GM11168 (cell line): ENCODE measurements around the gene NAT10.

Source experiments
- in situ Hi-C: fragments of 300-500 bp; cut with MboI; formaldehyde crosslinking; loops from one replicate; pipeline ENCODE4 v1.12.0; 2022; ENCODE audit warnings: low sequenced_read_pairs; ENCODE audit not compliant: unreplicated experiment

The NAT10 gene

DNA sequence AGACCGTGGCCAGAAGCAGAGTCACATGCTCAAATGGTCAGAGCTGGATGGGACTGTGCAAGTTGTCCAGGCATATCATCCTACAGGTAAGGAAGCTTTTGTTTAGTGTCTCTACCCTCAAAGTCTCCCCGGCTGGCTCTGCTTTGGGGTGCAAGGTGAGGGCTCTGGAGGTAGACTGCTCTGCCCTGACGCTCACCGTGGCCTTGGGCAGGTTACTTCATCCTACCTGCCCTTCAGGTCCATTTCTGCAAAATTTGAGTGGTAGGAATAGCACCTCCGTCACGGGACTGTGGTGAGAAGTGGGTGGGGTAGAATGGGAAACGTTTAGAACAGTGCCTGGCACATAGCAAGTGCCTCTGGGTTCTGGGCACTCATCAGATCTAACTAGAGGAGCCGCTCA is 42.2 kb downstream of the NAT10 start:
- in situ Hi-C loops: no loop called here

DNA sequence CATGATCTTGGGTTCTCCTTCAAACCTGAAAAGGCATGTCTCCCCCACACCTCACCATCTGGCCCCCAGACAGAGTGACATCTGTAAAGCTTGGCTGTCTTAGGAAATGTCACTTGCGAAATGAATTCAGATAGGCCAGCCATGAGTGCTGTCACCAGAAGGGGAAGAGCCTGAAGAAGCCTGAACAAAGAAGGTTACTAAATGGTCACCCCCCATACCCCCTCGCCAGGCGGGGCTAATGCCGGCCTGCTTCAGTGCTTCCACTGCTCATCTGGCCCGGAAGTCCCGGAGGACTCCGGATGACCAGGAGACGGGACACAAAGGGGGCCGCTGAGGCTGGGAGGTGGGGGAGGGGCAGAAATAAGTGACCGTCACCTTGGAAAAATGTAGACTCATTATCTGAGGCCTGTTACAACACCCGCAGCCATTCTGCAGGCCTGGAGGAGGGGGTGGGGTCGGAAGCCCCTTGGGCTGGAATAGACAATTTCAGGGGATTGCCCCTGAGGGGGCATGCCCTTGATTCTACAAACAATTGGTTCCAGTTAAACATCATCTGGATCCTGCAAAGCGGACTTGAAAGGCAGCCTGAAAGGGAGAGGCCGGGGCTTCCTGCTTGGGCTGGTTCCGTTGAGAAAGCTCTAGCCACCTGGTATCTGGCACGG is 43.2 kb downstream of the NAT10 start:
- in situ Hi-C loops: no loop called here

DNA sequence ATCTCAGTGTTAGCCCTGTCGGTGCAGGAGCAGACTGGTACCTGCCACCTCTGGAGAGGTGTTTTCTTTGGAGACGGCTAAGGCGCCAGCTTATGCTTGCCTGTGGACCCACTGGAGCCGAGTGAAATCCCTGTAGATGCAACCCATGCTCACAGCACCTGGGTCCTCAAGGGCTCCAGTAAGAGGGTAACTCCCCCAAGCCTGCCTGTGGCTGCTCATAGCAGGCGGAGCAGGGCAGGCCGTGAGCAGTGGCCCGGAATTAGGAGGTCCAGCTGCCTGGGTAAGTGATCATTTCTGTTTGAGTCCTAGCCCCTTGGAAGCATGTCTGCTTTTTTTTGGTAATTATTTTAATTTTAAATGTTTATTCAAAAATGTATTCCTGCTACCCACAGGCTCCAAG is 43.8 kb downstream of the NAT10 start:
- in situ Hi-C loops: no loop called here

DNA sequence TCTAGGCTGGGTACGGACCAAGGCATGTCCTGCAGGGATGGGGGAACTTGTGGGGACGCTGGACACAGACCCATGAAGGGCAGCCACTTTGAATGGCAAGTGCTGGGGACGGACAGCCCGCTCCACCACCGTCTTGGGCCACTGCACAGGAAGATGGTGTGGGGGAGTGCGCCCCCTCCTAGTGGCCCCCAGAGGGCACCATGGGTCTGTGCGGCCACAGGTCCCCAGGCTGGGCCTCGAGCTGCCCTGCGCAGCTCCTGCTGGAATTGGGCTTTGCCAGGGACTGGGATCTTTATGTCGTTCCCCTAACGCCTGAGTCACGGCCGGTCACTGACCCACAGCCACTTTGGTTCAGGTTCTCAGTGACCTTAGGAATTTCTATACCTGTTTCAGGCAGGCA is 44.4 kb downstream of the NAT10 start:
- in situ Hi-C loops: loop anchor here (25.0 kb wide), 1 partner anchor 338 kb away; no protein-coding TSS in a partner anchor

DNA sequence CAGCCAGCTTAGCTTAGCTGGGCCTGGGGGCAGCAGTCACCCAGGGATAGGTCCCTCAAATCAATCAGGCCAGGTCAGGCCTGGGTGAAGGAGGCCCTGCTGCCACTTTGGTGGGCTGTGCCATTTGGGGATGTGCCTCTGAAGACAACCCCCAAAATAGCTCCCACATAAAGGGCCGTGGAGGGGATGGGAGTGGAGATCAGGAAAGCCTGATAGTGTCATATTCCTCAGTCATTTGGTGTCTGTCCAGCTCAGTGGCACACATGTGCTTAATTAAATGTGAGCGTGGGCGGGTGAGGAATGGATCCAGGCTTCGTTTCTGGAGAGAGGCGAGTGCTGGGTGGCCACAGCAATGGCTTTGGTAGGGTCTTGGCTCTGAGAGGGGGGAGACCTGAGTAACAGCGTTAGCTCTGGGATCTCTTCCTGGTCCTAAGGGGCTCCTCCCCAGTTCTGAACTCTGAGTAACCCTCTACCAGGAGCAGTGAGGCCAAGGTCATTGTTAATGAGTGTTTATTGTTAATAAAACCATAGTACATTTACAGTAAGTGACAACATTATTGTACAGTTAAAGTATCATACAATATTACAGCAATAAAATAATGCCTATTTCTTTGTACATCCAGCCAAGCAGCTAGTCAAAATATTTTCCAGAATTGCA is 45.2 kb downstream of the NAT10 start:
- in situ Hi-C loops: loop anchor here (25.0 kb wide), 1 partner anchor 337 kb away; no protein-coding TSS in a partner anchor

DNA sequence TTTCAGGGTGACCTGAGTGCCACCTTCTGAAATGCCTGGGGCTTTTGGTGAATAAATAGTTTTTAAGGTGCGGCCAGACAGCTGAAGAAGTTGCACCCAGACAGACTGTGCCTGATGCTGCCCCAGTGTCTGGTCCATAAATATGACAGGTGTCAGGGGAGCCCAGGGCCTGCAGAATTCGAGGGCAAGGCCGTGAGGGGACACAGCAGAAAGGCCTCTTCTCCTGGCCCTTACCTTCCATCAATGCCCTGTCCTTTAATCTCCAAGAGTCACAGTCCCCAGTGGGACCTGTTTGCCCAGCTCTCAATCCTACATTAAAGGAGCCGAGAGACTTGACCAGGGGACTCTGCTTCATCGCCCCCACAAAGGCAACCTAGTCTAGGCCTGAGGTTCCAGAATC is 45.7 kb downstream of the NAT10 start:
- in situ Hi-C loops: loop anchor here (25.0 kb wide), 1 partner anchor 336 kb away; no protein-coding TSS in a partner anchor

DNA sequence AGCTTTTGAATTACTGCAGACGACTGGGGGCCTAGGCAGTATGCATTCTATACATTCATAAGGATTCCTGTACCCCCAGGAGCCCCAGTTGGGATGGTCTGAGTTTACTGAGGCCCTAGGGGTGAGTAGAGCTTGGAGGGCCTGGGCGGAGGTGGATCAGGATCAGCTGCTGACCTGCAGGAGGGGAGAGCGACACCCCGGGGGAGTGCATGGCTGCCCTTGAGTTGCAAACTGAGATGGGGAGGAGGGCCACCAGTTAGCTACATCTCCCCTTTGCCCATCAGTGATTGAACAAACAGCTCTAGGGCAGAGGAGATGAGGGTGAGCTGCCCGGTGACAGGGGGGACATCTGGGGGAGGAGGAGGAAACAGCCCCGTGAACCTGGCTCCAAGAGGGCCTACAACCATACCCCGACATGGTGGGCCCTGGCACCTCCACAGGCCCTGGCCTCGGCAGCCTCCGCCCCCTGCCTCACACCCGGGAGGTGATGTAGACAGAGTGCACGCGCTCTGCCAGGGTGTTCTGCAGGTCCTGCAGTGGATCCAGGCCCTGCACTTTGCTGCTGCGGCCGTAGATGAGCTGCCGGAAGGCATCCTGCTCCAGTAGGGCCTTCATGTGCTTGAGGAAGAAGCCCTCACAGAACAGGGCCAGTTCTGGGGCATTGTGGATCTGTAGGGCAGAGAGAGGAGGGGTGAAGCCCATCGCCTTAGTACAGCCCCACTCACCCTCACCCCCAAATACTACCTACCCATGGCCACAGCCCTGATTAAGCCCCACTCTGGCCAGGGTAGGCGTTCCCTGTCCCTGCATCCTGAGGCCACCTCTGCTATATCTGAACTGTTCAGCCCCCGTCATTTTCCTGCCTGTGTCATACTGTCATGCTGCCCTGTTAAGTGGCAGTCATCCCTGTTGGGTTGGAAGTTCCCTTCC is 46.8 kb downstream of the NAT10 start:
- in situ Hi-C loops: loop anchor here (25.0 kb wide), 1 partner anchor 335 kb away; no protein-coding TSS in a partner anchor

DNA sequence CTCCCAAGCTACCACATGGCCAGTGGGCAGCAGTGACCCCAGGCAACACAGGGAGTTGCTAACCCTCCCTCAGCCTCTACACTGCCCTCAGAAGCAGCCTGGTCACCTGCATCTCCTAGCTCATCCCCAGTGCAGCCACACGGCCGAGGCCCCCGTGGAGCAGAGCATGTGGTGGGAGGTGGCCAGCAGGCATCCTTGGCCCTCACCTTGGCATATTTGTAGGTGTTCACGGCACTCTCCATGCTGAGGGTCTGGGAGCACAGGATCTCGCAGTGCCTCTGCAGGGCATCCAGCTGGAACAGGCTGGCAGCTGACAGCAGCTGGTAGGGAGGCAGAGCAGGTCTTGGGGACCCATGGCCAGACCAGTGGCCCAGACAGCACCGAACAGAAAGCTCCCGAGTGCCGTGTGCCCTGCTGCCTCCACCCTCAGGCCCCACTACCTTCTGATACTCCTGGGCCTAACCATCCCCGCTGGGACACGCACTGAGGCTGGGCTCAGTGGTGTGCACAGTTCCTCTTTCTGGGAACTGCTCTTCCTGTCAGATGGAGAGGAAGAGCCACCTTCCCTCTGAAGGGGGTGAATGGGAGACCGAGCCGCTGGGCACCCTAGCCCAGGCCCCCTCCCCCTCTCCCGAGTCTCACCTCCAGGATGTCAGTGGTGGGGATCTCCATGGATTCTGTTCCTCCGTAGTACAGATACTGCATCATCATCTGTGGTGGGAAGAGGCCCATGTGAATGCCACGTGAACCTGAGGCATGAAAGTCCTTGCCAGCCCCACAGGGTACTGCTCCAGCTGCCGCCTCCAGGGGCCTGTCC is 48.8 kb downstream of the NAT10 start:
- in situ Hi-C loops: loop anchor here (25.0 kb wide), 1 partner anchor 333 kb away; no protein-coding TSS in a partner anchor

DNA sequence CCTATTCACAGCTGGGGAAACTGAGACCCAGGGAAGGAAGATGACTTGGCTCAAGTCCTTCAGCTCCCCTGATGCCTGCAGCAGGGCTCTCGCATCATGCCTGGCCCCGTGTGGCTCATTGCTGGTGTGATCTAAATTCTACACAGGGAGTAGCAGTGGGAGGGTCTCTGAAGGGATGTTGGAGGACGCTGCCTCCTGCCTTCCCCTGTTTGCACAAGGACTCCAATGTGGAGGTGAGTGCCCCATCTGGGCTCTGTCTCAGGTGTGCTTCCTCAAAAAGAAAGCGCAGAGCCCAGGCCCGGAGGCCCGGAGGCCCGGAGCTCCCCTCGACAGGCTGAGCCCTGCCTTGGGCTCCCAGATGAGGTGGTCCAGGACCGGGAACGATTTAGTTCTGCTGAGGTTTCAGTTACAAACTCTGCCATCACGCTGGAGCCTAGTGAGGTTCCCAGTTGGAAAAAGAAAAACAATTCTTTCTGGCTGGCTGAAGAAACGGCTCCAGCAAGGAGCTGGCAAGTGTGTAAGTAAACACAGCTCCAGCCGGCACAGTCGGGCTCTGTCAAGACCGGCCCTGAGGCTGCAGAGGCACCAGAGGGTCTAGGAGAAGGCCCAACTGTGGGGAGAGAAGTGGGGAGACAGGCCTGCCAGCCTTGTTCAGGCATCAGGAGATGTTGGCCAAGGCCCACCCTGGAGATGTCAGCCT is 49.8 kb downstream of the NAT10 start:
- in situ Hi-C loops: loop anchor here (25.0 kb wide), 1 partner anchor 332 kb away; no protein-coding TSS in a partner anchor

DNA sequence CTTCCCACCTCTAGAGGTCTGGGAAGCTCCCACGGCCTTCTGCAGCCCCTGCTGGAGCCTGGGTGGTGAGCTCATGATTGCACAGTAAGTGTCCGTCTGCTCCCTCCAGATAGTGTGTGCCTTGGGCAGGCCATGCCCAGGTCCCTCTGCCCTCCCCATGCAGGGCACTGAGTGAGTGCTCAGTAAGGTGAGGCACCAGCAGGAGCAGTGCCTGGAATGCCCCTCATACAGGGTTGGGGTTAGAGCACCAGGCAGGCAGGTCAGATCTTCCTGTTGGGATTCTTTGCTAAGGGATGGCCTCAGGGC is 50.3 kb downstream of the NAT10 start:
- in situ Hi-C loops: loop anchor here (25.0 kb wide), 1 partner anchor 332 kb away; no protein-coding TSS in a partner anchor

DNA sequence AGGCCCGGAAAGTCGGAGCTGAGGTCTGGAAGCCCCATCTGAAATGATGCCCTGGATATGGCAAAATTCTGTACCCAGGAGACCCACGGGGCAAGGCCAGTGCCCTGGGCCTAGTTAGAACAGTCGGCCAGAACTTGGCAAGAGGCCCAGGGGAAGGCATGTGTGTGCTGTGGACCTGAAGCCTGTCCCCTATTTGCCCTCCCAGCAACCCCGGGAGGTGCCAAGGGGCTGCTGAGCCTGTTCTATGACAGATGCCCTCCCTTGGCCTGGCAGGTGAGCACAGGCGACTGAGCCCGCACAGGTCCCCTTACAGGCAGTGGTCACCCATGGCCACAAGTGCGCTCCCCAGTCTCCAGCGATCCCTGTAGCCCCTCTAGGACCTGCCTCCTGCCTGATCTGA is 51.7 kb downstream of the NAT10 start:
- in situ Hi-C loops: loop anchor here (25.0 kb wide), 1 partner anchor 330 kb away; no protein-coding TSS in a partner anchor

DNA sequence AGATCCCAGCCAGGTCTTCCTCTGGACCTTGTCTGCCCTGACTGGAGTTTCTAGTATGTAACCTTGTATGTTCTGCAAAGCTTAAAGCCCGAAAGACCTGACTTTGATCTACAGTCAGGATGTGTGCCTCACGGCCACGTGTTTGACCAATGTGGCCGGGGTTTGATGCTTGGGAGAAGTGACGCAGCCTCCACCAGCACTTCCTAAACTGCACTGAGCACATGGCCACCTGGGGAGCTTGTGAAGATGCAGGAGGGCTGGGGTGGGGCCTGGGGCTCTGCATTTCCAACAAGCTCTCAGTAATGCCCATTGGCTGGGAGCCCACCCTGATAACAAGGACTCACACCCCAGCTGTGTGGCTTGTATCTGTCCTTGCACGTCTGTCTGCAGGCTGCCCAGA is 53.2 kb downstream of the NAT10 start:
- in situ Hi-C loops: loop anchor here (25.0 kb wide), 1 partner anchor 329 kb away; no protein-coding TSS in a partner anchor

DNA sequence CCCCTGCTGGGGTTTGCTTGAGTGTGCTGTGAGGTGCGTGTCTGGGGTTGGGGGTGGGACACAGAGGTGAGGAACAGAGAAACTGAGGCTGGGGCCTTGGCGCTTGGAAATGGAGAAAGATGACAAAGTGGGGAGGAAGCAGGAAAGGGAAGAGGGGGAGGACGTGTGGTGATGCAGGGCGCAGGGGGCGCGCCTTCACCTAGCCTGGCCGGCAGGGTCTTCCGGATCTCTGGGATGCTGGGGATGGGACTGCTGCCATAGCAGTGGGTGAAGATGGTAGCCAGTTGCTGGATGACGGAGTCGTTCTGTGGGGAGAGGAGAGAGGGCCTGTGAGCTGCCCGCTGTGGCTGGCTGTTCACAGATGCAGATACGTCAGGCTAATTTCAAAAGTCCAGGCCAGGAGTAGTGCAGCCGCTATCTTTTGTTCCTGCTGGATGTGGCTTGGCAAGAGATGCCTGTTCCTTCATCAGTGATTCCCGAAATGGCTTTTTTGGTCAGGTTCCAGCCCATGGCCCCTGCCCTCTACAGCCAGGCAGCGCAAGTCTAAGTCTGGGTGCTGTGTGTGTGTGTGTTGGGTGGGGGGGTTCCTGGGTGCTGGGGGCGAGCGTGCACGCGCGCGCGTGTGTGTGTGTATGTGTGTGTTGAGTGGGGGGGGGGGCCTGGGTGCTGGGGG is 54.8 kb downstream of the NAT10 start:
- in situ Hi-C loops: loop anchor here (25.0 kb wide), 1 partner anchor 327 kb away; no protein-coding TSS in a partner anchor

DNA sequence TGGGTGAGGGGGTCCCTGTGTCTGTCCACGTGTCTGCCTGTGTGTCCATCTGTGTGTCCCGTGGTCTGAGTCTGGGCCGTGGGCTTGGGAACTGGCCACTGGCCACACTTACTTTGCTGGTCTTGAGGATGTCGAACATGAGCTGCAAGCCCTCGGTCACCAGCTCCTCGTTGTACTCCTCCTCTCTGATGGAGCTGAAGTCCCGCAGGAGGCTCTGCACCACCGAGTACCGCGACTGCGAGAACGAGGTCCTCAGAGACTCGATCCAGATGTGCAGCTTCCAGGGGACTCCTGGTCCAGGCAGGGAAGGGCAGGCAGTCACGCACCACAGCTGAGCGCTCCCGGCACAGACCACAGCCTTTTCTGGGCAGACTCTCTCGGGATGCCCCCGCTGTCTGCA is 55.4 kb downstream of the NAT10 start:
- in situ Hi-C loops: loop anchor here (25.0 kb wide), 1 partner anchor 327 kb away; no protein-coding TSS in a partner anchor

DNA sequence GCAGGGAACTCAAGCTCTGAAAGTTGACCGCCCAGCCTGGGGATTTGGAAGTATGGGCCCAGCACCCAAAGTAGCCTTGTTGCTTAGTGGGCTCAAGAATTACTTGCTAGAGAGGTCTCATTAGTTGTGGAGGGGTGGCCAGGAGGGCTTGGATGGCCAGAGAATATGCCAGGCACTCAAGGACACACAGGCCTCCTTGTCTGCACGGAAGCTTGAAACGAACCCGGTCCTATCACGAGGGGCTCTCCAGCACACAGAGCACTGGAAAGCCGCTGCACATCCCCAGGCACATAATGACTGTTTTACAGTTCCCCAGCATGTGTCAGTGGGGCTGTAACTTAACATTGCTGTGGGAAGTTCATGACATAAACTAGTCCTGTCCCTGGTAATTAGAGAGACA is 55.9 kb downstream of the NAT10 start:
- in situ Hi-C loops: loop anchor here (25.0 kb wide), 1 partner anchor 326 kb away; no protein-coding TSS in a partner anchor

DNA sequence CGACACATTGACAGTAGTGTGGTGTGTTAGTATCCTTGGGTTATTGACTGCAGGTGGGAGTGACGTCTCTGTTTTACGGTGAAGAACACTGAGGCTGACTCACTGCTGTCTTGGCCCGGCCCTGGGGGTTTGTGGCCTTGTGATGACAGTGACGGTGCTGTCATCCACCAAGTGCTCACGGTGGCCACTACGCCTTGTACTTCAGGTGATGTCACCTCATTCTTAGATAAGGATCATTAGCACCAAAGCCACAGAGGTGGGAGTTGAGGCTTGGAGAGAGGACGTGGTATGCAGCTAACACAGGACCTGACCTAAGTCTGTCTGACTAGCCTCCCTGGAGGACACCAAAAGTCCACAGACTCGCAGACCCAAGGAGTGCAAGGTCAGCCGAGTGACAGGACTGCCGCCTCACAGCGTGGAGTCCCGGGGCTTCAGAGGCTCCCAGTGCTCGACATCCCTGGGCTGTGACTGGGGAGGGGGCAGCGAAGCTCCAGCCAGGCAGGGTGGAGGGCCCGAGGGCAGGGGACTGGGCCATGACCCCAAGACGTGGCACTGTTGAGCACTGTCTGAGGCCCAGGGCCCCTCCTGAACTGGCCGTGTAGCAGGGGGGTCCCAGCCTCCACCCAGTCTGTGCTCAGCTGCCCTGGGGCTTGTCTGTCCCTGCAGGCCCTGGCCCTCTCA is 56.5 kb downstream of the NAT10 start:
- in situ Hi-C loops: loop anchor here (25.0 kb wide), 1 partner anchor 325 kb away; no protein-coding TSS in a partner anchor

DNA sequence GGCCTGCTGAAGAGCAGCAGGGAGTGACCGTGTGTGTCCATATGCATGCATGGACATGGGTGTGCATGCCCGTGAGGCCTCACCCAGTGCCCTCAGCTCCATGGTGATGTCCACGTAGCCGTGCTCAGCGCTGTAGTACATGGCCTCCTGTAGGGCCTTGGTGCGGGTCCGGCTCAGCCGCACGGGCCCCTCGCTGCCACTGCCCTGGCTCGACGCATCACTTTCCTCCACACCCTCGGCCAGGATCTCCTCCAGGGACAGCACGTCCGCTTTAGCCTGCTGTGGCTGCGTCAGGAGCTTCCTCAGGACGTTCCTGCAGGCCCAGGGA is 57.0 kb downstream of the NAT10 start:
- in situ Hi-C loops: loop anchor here (25.0 kb wide), 1 partner anchor 325 kb away; no protein-coding TSS in a partner anchor

DNA sequence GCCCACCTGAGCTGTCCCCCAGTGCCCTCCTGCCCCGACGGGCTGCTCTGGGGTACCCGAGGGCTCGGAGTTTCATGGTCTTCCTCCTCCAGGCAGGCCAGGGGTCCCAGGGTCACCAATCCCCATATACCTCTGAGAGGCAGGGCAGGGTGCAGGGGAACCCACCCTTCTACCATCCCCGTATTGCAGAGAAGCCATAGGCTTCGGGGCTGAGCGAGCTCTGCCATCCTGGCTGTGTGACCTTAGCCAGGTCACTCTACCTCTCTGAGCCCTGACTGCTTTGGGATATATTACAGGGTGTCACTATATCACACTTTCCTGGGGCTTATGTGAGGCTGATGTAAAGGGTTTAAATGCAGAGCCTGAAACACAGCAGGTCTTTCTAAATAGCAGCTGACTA is 57.4 kb downstream of the NAT10 start:
- in situ Hi-C loops: loop anchor here (25.0 kb wide), 1 partner anchor 324 kb away; no protein-coding TSS in a partner anchor
